HG03159 (cell line): ENCODE results near the gene JMJD6.
"Not testable (repeated sequence)": the region's sequence is repeated elsewhere in the genome, so short reads cannot be mapped to it uniquely, and the experiment has no call there.

Experiments
- ATAC-seq: cut with Tn5 transposase; IDR thresholded peaks from one replicate; pipeline ENCODE4 v1.9.1; 2021; ENCODE audit warnings: mild to moderate bottlenecking, moderate library complexity; ENCODE audit not compliant: unreplicated experiment

The JMJD6 gene

DNA sequence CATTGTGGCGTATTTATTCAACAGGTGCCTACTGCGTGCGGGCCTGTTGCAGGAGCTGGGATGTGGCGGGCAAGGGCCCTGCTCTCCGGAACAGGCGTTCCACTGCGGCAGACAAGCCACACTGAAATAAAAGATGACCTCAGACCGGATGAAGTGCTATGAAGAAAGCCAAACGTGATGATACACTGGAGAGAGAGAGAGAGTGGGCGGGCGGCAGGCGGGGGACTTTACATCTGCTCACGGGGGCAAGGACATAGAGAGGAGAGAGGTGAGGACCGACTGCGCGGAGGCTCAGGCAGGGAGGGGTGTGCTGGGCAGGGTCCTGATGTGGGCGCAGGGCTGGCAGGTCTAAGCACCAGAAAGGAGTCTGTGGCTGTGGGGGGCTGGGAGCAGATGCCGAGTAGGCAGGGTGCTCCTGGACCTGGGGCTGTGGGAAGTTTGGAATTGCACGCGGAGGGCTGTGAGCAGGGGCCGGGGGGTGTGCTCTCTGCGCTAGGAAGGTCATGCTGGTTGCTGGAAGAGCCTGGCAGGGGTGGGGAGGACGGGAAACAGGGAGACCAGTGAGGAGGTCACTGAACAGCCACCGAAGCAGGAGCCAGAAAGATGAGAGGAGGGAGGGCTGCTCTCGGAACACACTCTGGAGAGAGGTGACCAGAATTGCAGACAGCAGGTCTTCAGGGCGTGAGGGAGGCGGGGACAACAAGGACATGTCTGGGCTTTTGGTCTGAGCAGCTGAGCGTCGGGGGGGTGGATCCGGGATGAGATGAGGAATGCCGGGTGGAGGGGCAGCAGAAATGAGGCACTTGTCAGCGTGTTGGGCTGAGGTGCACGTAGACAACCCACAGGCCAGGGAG lies 25.6 kb downstream of the JMJD6 start:
- ATAC-seq = no peak

DNA sequence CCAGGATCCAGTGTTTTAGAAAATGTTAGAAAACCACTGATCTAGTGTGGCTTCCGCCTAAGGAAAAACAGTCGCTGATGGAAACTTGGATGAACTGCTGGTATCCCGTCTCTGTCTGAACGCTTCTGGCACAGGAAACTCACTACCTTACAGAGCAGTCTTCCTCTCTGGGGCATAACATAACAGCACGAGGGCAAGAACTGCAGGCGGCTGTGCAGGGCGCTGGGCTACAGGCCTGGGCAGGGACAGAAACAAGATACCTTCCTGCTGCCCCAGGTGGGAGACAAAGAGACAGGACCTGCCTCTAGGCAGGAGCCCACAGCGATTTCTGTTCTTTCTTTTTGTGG lies 26.2 kb downstream of the JMJD6 start:
- ATAC-seq = no peak

DNA sequence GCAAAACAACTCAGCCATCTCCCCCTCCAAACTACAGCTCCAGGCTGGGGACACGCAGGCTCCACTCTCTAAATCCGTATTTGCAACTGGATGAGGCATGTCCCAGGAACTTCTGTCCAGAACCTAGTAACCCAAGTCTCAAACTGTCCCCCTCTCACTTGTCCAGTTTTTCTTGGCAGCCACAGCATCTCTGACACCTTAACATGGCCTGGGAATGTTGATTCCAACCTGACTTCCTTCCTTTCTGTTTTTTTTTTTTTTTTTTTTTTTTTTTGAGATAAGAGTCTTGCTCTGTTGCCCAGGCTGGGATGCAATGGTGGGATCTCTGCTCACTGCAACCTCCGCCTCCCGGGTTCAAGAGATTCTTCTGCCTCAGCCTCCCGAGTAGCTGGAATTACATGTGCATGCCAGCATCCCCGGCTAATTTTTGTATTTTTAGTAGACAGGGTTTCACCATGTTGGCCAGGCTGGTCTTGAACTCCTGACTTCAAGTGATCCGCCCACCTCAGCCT lies 27.9 kb downstream of the JMJD6 start:
- not testable (repeated sequence) for ATAC-seq

DNA sequence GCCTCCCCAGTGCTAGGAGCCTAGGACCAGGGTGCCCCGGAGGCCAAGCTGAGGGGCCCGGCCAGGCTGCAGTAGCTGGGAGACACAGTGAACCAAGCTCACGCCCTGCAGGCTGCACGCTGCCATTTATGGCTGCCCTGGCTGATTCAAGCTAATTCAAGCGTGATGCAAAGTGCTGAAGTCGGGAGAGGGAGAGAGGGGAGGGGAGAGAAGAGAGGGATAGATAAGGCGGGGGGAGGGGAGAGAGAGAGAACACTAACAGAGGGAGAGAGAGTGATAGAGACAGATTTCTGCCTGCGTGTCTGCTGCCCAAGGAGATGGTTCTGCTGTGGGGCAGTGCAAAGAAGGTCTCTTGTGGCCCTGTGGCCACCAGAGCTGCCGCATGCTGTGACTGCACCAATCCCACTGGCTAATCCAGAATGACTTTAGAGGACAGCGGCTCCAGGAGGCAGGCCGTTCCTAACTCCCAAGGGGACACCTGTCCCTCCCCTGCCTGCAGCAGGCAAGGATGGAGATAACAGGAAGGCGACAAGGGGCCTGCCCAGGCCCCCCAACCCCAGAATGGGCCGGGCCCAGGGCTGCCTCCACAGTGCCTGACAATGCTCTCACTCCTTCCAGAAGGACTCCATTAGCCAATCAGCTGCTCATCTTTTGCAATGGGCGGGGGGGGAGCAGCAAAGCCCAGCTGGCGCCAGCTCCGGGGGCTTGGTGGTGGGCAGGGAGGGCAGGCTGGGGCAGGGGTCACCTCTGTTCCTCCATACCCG lies 28.5 kb downstream of the JMJD6 start:
- no peak for ATAC-seq

DNA sequence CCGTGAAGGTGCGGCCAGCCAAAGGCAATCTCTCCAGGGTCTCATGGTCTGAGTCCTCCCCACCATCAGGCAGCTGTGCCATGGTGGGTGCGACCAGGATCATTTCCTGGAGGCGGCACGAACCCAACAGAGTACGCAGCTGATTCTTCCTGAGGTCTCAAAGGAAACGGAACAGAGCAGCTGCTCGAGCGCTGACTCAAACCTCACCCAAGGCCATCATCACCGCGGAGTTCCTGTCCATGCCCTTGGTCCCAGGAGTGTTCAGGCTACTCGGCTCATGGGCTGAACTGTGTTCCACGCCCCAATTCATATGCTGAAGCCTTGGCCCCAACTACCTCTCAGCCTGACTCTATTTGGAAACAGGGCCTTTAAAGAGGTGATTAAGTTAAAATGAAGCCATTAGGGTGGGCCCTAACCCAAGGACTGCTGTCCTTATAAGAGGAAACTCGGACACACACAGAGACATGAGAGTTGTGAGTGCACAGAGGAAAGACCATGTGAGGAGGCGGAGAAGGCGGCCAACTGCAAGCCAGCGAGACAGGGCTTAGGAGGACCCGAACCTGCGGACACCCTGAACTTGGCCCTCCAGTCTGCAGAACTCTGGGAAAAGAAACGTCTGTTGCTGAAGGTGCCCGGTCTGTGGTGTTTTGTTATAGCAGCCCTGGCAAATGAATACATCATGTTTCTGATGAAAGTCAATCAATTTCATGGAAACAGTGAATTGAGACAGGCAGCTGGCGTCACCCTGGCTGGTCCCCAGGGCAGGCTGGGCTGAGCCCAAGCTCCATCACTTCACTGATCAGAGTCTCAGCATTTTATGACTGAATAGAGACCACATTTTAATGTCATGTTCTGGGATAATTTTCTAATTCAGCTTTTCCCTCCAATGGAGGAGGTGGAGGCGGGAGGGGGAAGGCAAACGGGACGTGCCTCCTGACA lies 29.4 kb downstream of the JMJD6 start:
- ATAC-seq = no peak

DNA sequence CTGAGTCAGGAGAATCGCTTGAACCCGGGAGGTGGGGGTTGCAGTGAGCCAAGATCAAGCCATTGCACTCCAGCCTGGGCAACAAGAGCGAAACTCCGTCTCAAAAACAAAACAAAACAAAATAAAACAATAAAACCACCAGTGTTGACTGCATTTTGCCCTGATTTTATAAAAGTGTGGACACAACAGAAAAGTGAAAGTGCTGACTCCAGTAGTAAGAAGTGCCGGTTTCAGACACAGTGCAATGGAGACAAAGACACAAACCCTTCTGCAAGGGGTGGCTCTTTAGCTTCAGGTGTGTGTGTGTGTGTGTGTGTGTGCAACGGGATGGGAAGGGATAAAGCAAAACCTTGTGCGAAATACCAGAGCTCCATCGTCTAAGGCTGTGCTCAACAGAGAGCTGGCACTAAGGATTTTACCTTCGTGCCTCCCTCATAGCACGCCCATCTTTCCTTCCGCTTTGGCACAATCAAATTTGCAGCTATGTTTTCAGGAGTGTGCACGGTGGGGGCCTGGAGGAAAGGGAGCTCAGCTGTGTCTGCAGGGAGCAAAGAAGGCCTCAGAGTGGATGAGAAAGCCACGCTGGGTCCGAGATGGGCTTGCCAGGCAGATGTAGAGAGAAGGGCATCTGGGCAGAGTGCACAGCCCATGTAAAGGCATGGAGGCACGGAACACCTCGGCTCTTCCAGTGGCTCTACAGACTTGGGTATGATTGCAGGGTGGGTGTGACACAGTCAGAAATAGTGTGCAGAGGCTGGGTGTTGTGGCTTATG lies 31.2 kb downstream of the JMJD6 start:
- no peak for ATAC-seq

DNA sequence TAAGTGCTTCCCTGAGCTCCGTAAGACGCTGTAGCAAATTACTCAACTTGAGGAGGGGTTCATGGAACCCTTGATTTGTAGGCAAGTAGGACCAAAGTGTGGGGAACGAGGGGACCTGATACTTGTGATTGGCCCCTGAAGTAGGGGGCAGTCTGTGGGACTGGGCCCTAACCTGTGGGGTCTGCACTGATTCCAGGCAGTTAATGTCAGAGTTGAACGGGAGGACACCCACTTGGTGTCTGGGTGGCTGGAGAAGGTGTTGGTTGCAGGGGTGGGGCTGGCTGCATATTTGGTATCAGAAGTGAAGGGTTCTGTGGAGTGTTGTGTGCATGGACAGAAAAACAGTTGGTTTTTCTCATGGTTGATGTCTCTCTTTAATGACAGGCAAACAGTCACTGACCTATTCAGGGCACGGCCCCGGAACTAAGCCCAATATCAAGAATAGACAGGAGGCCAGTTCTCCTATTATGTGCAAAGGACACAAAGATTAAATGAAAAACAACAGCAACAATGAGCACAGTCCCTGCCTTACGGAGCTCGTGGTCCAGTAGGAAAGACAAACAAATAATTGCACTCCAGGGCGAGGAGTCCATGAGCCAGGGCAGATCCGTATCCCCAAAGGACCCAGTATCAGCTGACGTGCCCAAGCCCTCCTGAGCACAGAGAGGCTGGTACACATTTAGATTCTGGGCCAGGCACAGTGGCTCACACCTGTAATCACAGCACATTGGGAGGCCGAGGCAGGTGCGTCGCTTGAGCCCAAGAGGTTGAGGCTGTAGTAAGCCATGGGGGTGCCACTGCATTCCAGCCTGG lies 34.8 kb downstream of the JMJD6 start:
- no peak for ATAC-seq

DNA sequence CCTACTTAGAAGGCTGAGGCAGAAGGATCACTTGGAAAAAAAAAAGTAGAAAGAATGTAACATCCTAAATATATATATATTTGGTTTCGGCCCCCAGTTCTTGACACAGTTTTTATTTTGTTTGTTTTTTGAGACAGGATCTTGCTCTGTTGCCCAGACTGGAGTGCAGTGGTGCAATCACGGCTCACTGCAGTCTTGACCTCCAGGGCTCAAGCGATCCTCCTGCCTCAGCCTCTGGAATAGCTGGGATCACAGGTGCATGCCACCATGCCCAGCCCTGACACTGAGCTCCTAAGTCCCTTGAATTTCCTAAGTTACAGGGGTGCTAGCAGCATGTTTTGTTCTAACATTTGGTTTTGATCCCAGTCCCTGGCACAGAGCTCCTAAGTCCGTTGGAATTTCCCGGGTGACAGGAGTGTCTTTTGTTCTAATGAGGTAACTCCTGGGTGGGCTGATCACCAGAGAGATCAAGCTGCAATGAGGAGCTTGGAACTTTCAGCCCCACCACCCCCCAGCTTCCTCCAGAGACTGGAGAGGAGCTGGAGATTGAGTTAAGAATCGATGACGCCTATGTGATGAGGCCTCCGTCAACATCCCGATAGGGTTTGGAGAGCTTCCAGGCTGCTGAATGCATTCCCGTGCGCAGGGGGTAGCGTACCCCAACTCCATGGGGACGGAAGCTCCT lies 35.7 kb downstream of the JMJD6 start:
- ATAC-seq = no peak

DNA sequence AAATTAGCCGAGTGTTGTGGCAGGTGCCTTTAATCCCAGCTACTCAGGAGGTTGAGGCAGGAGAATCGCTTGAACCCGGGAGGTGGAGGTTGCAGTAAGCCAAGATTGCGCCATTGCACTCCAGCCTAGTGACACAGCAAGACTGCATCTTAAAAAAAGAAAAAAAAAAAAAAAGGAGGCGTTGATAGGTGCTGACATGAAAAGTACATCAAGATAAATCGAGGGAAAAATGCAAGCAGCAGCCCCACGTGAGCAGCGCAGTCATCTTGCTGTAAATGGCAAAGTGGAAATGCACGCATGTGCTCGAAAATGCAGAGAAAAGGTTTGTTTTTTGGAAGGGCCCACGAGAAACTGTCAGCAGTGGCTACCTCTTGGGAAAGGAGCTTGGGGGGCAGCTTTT lies 36.5 kb downstream of the JMJD6 start:
- ATAC-seq = no peak

DNA sequence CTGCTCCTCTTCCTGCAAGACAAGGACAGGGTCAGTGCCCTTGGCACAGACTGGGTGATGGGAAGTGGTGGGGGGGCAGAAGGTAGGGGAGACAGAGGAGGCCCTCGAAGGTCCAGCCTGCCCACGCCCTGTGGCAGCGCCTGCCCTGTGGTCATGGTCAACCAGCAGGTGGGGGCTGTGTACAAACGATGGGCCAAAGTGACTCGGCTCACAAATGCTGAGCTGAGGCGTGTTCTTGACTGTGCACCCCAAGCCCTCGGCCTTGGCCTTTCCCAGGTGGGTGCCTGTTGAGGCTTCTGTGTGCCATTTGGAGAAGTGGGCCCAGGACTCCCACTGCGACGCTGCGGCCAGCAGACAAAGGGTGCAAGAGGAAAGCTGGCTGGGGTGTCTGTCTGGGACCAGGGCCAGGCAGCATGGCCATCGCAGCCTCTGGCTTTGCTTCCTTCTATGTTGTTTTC lies 38.2 kb downstream of the JMJD6 start:
- ATAC-seq = no peak

DNA sequence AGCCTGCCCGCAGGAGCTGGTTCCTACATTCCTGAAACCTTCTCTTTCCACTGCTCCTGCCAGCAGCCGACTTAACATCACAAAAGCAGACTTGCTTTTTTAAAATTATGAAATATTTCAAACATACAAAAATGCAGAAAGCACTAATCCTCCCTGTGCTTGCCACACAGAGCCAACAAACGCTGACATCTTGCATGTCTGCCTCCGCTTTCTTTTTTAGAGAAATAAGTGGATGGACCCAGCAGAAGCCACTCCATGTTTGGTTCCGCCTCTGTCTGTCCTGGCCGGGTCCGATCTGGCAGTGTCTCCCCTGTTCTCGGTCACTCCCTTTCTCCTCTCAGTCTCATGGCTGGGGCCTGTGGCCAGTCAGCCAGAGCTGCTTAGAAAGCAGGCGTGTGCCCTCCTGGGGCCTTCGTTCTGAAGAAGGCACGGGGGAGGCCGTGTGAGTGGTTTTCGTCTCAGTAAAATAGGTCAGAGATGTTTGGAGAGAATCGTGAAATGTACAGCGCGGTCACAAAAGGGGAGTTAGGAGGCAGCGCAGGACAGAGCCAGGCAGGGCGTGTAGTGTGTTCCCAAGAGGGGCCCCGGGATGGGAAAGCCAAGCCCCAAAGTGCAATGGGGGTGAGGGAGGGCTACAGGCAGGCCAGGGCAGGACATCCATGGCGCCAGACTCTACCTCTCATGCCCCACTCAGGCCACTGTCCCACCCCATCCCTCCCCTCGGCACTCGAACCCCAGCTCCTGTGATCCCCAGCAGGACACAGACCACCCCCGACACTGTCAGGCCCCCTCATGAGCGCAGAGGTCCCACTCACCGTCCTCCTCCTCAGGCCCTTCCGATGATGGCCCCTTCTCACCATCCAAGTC lies 38.9 kb downstream of the JMJD6 start:
- no peak for ATAC-seq

DNA sequence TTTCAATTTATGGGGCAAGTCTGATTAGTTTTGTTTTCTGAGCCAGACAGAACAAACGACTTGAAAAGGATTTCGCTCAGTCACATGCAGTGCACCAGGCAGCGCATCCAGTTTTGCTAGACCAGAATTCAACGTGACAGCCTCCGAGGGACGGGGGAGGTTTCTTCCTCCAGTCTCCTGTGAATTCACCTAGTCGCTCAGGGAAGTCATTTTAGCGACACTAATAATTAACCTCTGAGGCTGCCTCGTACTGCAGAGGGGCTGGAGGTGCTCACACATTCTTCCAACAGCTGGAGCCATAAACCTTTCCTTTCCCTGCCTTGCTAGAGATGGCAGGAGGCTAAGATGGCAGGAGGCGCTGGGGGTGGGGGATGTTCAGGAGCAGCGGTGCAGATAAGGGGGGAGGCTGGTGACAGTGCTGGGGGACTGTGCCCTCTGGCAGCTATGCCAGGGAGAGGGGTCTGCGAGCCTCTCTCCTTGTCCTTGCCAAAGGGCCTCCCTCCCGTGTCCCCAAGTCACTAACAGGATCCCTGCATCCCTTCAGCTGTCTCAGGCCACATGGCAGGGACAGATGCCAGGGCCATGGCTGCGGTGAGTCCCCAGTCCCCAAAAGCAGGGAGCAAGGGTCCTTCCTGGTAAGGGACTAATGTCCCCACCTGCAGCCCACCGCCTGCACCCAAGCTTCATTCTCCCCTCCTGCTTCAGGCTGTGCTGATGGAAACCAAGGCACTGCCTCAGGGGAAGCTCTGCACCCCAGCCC lies 39.7 kb downstream of the JMJD6 start:
- ATAC-seq = no peak

DNA sequence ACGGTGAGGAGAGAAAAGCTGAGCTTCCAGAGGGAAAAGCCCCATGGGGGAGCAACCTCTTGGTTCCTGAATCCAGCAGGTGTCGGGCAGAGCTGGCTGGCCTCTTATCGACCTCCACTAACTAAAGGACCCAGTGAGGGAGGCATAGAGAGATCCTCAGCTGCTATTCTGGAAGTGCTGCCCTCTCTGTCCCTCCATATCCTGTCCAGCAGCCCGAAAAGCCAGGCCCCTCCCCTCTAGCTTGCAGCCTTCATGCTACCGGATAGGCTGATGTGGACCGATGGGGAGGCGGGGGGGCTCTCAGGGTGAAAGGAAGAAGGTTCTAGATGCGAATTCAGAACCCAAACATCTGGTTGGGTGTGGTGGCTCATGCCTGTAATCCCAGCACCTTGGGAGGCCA lies 40.6 kb downstream of the JMJD6 start:
- no peak for ATAC-seq

DNA sequence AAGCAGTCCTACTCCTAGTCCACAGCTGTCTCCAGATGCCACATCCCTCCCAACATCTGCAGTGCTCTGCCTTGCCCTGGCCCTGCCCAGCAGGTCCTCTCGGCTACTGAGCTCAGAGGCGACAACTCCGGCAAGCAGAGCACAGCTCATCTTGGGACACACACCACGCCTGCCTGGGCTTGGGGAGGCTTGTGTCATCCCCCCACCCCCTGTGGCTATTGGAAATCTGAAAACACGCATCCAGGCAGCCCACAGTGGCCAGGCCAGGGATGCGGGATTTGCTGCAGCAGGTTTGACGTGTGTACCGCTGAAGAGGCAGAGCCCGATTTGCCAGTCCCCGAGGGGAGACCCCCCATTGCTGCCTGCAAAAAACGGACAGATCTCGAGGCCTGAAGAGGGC lies 41.0 kb downstream of the JMJD6 start:
- ATAC-seq = no peak

DNA sequence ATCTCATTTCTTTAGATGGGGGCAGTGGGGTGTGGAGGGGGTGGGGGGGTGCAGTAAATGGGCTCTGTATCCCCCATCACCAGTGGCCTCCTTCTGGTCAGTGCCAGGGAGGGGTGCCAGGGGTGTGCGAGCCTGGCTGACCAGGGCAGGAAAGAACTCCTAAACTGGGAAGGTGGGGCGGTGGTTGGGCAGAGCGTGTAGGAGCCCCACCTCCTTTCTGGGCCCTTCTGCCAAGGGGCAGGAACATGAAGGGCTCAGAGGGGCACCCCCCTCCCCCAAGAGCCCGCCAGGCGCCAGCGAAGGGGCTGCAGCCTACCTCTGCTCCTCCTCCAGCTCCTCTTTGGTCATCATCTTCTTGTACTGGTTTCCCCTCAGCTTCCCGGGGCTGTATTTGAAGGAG lies 41.6 kb downstream of the JMJD6 start:
- no peak for ATAC-seq

DNA sequence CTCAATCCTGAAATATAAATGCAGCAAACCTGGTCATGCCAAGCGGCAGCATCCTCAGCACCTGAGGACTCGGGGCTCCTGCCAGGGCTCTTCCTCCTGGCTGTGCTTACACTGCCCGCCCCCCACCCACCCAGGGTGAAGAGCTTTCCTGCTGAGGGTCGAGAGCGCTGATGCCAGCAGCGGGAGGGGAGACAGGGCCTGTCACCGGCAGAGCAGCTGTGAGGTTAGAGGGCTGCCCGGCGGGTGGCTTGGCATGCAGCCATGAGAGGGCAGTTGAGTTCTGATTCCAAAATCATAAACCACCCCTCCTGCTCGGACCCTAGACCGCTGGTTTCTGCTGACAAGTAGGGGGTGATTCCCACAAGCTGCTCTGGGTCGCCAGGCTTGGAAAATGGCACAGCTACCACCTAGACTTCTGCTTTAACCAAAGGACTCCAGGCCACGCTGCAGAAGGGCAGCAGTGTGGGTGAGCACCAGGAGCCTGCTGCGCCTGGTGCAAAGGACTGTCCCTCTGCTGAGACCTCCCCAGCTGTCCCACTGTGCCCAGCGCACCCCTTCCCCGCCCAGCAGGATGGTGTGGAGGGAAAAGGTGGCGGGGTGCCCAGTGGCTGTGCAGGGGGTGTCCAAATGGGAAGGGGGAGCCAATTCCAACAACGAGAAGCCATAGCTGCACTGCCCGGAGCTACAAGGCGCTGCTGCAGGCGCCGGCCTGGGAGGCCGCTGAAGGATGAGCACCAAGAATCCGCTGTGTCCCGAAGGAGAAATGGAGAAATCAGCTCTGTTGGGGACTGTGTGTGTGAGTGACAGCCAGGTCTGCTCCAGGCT lies 42.3 kb downstream of the JMJD6 start:
- no peak for ATAC-seq
